Measurements from ENCODE around the gene KIF16B.

DNA sequence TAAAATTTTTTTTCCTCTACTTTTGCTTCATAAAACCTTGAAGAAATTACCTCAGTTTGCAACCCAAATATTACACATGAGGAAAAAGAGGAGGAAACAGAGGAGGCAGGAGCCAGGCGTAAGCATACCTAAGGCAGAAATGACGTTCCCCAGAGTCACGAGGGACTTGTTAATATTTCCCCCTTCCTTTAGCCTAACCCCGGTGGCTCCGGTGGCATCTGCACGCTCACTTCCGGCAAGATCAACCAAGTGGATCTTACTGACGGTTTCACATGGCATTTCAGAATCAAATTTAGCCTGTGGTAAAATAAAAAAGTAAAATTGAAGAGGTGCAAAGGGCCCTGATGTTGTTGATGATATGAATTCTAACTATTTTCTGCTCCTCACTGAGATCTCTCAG lies 67.4 kb downstream of the KIF16B start:
- no peak for TF ChIP-seq YY1 (IDR thresholded peaks at IDR 0.05; ENCODE audit: extremely low read depth, insufficient replicate concordance, low read depth, low read length)
- TF ChIP-seq, protein P1, sequence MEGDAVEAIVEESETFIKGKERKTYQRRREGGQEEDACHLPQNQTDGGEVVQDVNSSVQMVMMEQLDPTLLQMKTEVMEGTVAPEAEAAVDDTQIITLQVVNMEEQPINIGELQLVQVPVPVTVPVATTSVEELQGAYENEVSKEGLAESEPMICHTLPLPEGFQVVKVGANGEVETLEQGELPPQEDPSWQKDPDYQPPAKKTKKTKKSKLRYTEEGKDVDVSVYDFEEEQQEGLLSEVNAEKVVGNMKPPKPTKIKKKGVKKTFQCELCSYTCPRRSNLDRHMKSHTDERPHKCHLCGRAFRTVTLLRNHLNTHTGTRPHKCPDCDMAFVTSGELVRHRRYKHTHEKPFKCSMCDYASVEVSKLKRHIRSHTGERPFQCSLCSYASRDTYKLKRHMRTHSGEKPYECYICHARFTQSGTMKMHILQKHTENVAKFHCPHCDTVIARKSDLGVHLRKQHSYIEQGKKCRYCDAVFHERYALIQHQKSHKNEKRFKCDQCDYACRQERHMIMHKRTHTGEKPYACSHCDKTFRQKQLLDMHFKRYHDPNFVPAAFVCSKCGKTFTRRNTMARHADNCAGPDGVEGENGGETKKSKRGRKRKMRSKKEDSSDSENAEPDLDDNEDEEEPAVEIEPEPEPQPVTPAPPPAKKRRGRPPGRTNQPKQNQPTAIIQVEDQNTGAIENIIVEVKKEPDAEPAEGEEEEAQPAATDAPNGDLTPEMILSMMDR (IDR thresholded peaks at IDR 0.05 in 2 of 3, conservative IDR thresholded peaks at IDR 0.05 in 1 of 3; ENCODE audit: borderline replicate concordance in 1 of 3, insufficient read depth in 1 of 3, low read depth in 2 of 3, low read length in 2 of 3), result no peak
- no peak for TF ChIP-seq EZH2 (IDR thresholded peaks at IDR 0.05)
- TF ChIP-seq POLR2A (IDR thresholded peaks at IDR 0.05; ENCODE audit: borderline replicate concordance, extremely low read depth, insufficient read depth, insufficient read length), result no peak
- TF ChIP-seq, protein P2, sequence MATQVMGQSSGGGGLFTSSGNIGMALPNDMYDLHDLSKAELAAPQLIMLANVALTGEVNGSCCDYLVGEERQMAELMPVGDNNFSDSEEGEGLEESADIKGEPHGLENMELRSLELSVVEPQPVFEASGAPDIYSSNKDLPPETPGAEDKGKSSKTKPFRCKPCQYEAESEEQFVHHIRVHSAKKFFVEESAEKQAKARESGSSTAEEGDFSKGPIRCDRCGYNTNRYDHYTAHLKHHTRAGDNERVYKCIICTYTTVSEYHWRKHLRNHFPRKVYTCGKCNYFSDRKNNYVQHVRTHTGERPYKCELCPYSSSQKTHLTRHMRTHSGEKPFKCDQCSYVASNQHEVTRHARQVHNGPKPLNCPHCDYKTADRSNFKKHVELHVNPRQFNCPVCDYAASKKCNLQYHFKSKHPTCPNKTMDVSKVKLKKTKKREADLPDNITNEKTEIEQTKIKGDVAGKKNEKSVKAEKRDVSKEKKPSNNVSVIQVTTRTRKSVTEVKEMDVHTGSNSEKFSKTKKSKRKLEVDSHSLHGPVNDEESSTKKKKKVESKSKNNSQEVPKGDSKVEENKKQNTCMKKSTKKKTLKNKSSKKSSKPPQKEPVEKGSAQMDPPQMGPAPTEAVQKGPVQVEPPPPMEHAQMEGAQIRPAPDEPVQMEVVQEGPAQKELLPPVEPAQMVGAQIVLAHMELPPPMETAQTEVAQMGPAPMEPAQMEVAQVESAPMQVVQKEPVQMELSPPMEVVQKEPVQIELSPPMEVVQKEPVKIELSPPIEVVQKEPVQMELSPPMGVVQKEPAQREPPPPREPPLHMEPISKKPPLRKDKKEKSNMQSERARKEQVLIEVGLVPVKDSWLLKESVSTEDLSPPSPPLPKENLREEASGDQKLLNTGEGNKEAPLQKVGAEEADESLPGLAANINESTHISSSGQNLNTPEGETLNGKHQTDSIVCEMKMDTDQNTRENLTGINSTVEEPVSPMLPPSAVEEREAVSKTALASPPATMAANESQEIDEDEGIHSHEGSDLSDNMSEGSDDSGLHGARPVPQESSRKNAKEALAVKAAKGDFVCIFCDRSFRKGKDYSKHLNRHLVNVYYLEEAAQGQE (IDR thresholded peaks at IDR 0.05; ENCODE audit: low read depth), result no peak
